Kidney (tissue), 14 donors: ENCODE measurements around the gene CST6. TPM values are rescaled to one million over a fixed set of nuclear protein-coding genes. Genes with fewer than 3 reads are reported as not detected.

Source experiments
- DNase-seq, 5 donors: peaks; one replicate each; pipeline ENCODE4 v3.0.0-alpha.2; 2013 to 2020
- FAIRE-seq: peaks from 2 replicates; lab custom pipeline; 2012; peaks lifted over from hg19 to GRCh38; lab: Jason Lieb, UNC
- H3K27ac ChIP-seq, 2 donors: one replicate each; pipeline ENCODE4 v1.7.0; 2013; ENCODE audit warnings: low read depth in 2 of 2, low read length in 2 of 2, inconsistent platforms in 1 of 2
- H3K27me3 ChIP-seq: one replicate; pipeline ENCODE4 v1.7.1; 2013; ENCODE audit warnings: low read length, inconsistent platforms; ENCODE audit not compliant: control insufficient read depth, insufficient read depth
- H3K36me3 ChIP-seq, 3 donors: one replicate each; pipeline versions ENCODE4 v1.7.0 to v1.7.1; 2013; ENCODE audit warnings: low read length in 3 of 3, control low read depth in 1 of 3, inconsistent platforms in 1 of 3; ENCODE audit not compliant: insufficient read depth in 3 of 3, control insufficient read depth in 2 of 3
- H3K4me1 ChIP-seq, 3 donors: one replicate each; pipeline versions ENCODE4 v1.7.0 to v1.7.1; 2013; ENCODE audit warnings: low read length in 3 of 3, inconsistent platforms in 1 of 3, low read depth in 1 of 3; ENCODE audit not compliant: control insufficient read depth in 2 of 3, insufficient read depth in 2 of 3
- H3K4me3 ChIP-seq, 3 donors: one replicate each; pipeline versions ENCODE4 v1.7.0 to v1.8.1; 2013; ENCODE audit warnings: low read length in 3 of 3, control low read depth in 1 of 3, inconsistent platforms in 1 of 3
- H3K9ac ChIP-seq, 3 donors: one replicate each; pipeline versions ENCODE4 v1.7.0 to v1.7.1; 2013; ENCODE audit warnings: low read length in 3 of 3, control low read depth in 1 of 3, inconsistent platforms in 1 of 3
- H3K9me3 ChIP-seq, 3 donors: one replicate each; pipeline versions ENCODE4 v1.7.0 to v1.7.1; 2013; ENCODE audit warnings: low read length in 3 of 3, control low read depth in 1 of 3, inconsistent platforms in 1 of 3; ENCODE audit not compliant: control insufficient read depth in 2 of 3, insufficient read depth in 1 of 3
- CTCF ChIP-seq: IDR thresholded peaks from 3 replicates; pipeline ENCODE4 v1.5.1; 2012; ENCODE audit warnings: mild to moderate bottlenecking, moderate library complexity, borderline replicate concordance; ENCODE audit not compliant: insufficient read depth; ENCODE audit errors: extremely low read depth
- intact Hi-C: fragments of 100-400 bp; cut with DNase I; formaldehyde crosslinking; loops from one replicate; pipeline ENCODE4 v1.11.1; 2022
- polyA plus RNA-seq: library from polyadenylated mRNA; stranded (reverse); fragments of 350-450 nt; fragmentation: Illumina TruSeq; extraction: RNeasy Lipid Tissue Mini Kit (QIAGEN cat#74804); gene quantifications from one replicate; pipeline ENCODE4 v1.2.3, GENCODE V29; 2014; ENCODE audit warnings: low read depth, low replicate concordance; ENCODE audit not compliant: insufficient read depth
- total RNA-seq: library from RNA; stranded (reverse); fragmentation: NEBNext Ultra II Directional; extraction: Animal tissue kit (Norgen Biotek cat#: 25700); gene quantifications from one replicate; pipeline ENCODE4 v1.2.1, GENCODE V29; 2021
- donor health status: control.
- donor health status: control.
- donor health status: control.
- donor health status: control.
- donor health status: control.
- donor health status: DM: yes; HTN: yes; CAD: no.
- donor health status: Normal renal cell carcinoma (clear cell type).

The CST6 gene
- total and polyA plus RNA-seq, 2 donors from 2014 or later: 1.2 to 5.9 TPM

- DNase-seq: peak; percentile 87 to 90 (median 90)
- Histone ChIP-seq H3K9ac (no peak overlapping the region), H3K27ac (no peak overlapping the region)
Measured at GRCh38 chr11:66045177-66045639, 33.4 kb downstream of the CST6 start.

DNA sequence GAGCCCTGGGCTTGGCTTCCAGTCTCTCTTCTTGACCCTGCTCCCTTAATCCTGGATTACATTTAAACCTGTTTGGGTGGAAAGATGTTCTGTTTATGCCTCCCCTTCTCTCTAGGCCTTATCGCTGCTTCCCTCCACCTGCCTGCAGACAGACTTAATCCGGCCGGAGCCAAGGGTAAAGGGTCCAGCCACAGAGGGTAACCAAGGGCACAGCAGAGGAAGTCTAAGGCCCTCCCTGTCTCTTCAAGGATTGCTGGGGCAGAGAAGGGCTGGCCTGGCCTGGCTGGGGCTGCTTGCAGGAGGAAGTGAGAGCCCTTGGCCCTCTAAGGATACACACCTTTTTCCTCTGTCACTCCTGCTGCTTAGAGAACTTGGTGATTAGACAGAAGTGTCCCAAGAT lies 35.1 kb downstream of the CST6 start:
- H3K4me1 ChIP-seq: peaks cover 0 to 16% (median 7%) of the 10 kb centered on the region in 3 donors
- H3K27ac ChIP-seq: peak overlapping the region in 1 of 2 donors; percentile 16
- no peak for TF ChIP-seq CTCF

More at GRCh38 chr11:66045177-66045639, 33.4 kb downstream of the CST6 start:
- no peaks in the 10 kb centered on the region for H3K27me3 ChIP-seq
- intact Hi-C loops: no loop called here
- no peaks in the 10 kb centered on the region for H3K9me3 ChIP-seq
- H3K4me1 ChIP-seq: peaks cover 0 to 14% (median 7%) of the 10 kb centered on the region in 3 donors
- H3K36me3 ChIP-seq: no peaks in the 10 kb centered on the region
- TF ChIP-seq CTCF: peak; percentile 76
- no peak overlapping the region for H3K4me3 ChIP-seq
- FAIRE-seq: no peak

GRCh38 chr11:66047541-66048365 lies 35.9 kb downstream of the CST6 start:
- H3K27me3 ChIP-seq: no peaks in the 10 kb centered on the region
- peak overlapping the region in 1 of 3 donors; percentile 30 for H3K9ac ChIP-seq
- H3K9me3 ChIP-seq: no peaks in the 10 kb centered on the region
- no peaks in the 10 kb centered on the region for H3K36me3 ChIP-seq
- TF ChIP-seq CTCF: no peak
- H3K4me1 ChIP-seq: peaks cover 0 to 18% (median 7%) of the 10 kb centered on the region in 3 donors
- FAIRE-seq: no peak
- peak overlapping the region in 1 of 2 donors; percentile 16 for H3K27ac ChIP-seq
- intact Hi-C loops: no loop called here
- DNase-seq: peak in 4 of 5 donors; percentile 42 to 91 (median 62)
- no peak overlapping the region for H3K4me3 ChIP-seq

More for the DNA sequence above, 35.1 kb downstream of the CST6 start:
- H3K36me3 ChIP-seq: no peaks in the 10 kb centered on the region
- H3K9me3 ChIP-seq: no peaks in the 10 kb centered on the region
- no peak for FAIRE-seq
- intact Hi-C loops: no loop called here
- H3K9ac ChIP-seq: peak overlapping the region in 1 of 3 donors; percentile 30
- H3K4me3 ChIP-seq: no peak overlapping the region
- H3K27me3 ChIP-seq: no peaks in the 10 kb centered on the region
- DNase-seq: peak in 1 of 5 donors; percentile 51
